ENCODE measurements around the gene KLF12.

The KLF12 gene

GRCh38 chr13:74142257-74142656 lies 8.1 kb upstream of the KLF12 start:
- FAIRE-seq, result no peak
- no peak for DNase-seq (ENCODE audit: insufficient read length, low spot score)

GRCh38 chr13:74138241-74138640 lies 4.0 kb upstream of the KLF12 start:
- TF ChIP-seq POLR2AphosphoS5 (IDR thresholded peaks at IDR 0.05; ENCODE audit: low read depth, low read length) (no peak), PAX5 (IDR thresholded peaks at IDR 0.05; ENCODE audit: insufficient read depth, low read length, severe bottlenecking) (no peak), SPI1 (IDR thresholded peaks at IDR 0.05; ENCODE audit: low read depth, low read length) (no peak), POLR2A (IDR thresholded peaks at IDR 0.05; ENCODE audit: low read depth, low read length) (no peak), TAF1 (IDR thresholded peaks at IDR 0.05; ENCODE audit: low read depth, low read length) (no peak), POU2F2 (IDR thresholded peaks at IDR 0.05; ENCODE audit: low read depth, low read length) (no peak)
- DNase-seq (ENCODE audit: insufficient read length, low spot score) (no peak), FAIRE-seq (no peak)

More at GRCh38 chr13:74142257-74142656, 8.1 kb upstream of the KLF12 start:
- no peak for TF ChIP-seq PAX5 (IDR thresholded peaks at IDR 0.05; ENCODE audit: insufficient read depth, low read length, severe bottlenecking)
- TF ChIP-seq POLR2AphosphoS5 (IDR thresholded peaks at IDR 0.05; ENCODE audit: low read depth, low read length), result no peak
- TF ChIP-seq TAF1 (IDR thresholded peaks at IDR 0.05; ENCODE audit: low read depth, low read length), result no peak
- no peak for TF ChIP-seq POU2F2 (IDR thresholded peaks at IDR 0.05; ENCODE audit: low read depth, low read length)
- TF ChIP-seq POLR2A (IDR thresholded peaks at IDR 0.05; ENCODE audit: low read depth, low read length), result no peak
- no peak for TF ChIP-seq SPI1 (IDR thresholded peaks at IDR 0.05; ENCODE audit: low read depth, low read length)

- no peak for TF ChIP-seq TAF1 (IDR thresholded peaks at IDR 0.05; ENCODE audit: low read depth, low read length)
- no peak for TF ChIP-seq POLR2AphosphoS5 (IDR thresholded peaks at IDR 0.05; ENCODE audit: low read depth, low read length)
- TF ChIP-seq SPI1 (IDR thresholded peaks at IDR 0.05; ENCODE audit: low read depth, low read length), result no peak
- TF ChIP-seq POU2F2 (IDR thresholded peaks at IDR 0.05; ENCODE audit: low read depth, low read length), result no peak
- no peak for TF ChIP-seq POLR2A (IDR thresholded peaks at IDR 0.05; ENCODE audit: low read depth, low read length)
- TF ChIP-seq PAX5 (IDR thresholded peaks at IDR 0.05; ENCODE audit: insufficient read depth, low read length, severe bottlenecking), result no peak
- DNase-seq (ENCODE audit: insufficient read length, low spot score), result no peak
- FAIRE-seq, result no peak
Measured at GRCh38 chr13:74136084-74136658, 2.0 kb upstream of the KLF12 start.

- FAIRE-seq (peak; percentile 97), DNase-seq (ENCODE audit: insufficient read length, low spot score) (peak; percentile 52)
- TF ChIP-seq POLR2A (IDR thresholded peaks at IDR 0.05; ENCODE audit: low read depth, low read length) (no peak), SPI1 (IDR thresholded peaks at IDR 0.05; ENCODE audit: low read depth, low read length) (peak; percentile 85), POLR2AphosphoS5 (IDR thresholded peaks at IDR 0.05; ENCODE audit: low read depth, low read length) (no peak), TAF1 (IDR thresholded peaks at IDR 0.05; ENCODE audit: low read depth, low read length) (no peak)
Measured at GRCh38 chr13:74135326-74136083, 1.3 kb upstream of the KLF12 start.

GRCh38 chr13:74134777-74135325 lies 647 bp upstream of the KLF12 start:
- FAIRE-seq (peak; percentile 26), DNase-seq (ENCODE audit: insufficient read length, low spot score) (peak; percentile 19)
- TF ChIP-seq POLR2AphosphoS5 (IDR thresholded peaks at IDR 0.05; ENCODE audit: low read depth, low read length), result no peak
- TF ChIP-seq POU2F2 (IDR thresholded peaks at IDR 0.05; ENCODE audit: low read depth, low read length), result no peak
- TF ChIP-seq TAF1 (IDR thresholded peaks at IDR 0.05; ENCODE audit: low read depth, low read length), result no peak
- no peak for TF ChIP-seq SPI1 (IDR thresholded peaks at IDR 0.05; ENCODE audit: low read depth, low read length)
- no peak for TF ChIP-seq PAX5 (IDR thresholded peaks at IDR 0.05; ENCODE audit: insufficient read depth, low read length, severe bottlenecking)
- TF ChIP-seq POLR2A (IDR thresholded peaks at IDR 0.05; ENCODE audit: low read depth, low read length), result no peak

GRCh38 chr13:74133657-74134201 lies 475 bp downstream of the KLF12 start:
- FAIRE-seq, result peak; percentile 16
- no peak for TF ChIP-seq POLR2AphosphoS5 (IDR thresholded peaks at IDR 0.05; ENCODE audit: low read depth, low read length)

GRCh38 chr13:74132776-74133656 lies 1.2 kb downstream of the KLF12 start:
- DNase-seq (ENCODE audit: insufficient read length, low spot score) (no peak), FAIRE-seq (no peak)
- no peak for TF ChIP-seq POLR2A (IDR thresholded peaks at IDR 0.05; ENCODE audit: low read depth, low read length)
- TF ChIP-seq POLR2AphosphoS5 (IDR thresholded peaks at IDR 0.05; ENCODE audit: low read depth, low read length), result no peak
- TF ChIP-seq TAF1 (IDR thresholded peaks at IDR 0.05; ENCODE audit: low read depth, low read length), result no peak
- TF ChIP-seq PAX5 (IDR thresholded peaks at IDR 0.05; ENCODE audit: insufficient read depth, low read length, severe bottlenecking), result no peak
- no peak for TF ChIP-seq POU2F2 (IDR thresholded peaks at IDR 0.05; ENCODE audit: low read depth, low read length)
- TF ChIP-seq SPI1 (IDR thresholded peaks at IDR 0.05; ENCODE audit: low read depth, low read length), result no peak

More at GRCh38 chr13:74133657-74134201, 475 bp downstream of the KLF12 start:
- peak; percentile 35 for DNase-seq (ENCODE audit: insufficient read length, low spot score)

- no peak for TF ChIP-seq POLR2AphosphoS5 (IDR thresholded peaks at IDR 0.05; ENCODE audit: low read depth, low read length)
- TF ChIP-seq POLR2A (IDR thresholded peaks at IDR 0.05; ENCODE audit: low read depth, low read length), result no peak
- TF ChIP-seq SPI1 (IDR thresholded peaks at IDR 0.05; ENCODE audit: low read depth, low read length), result no peak
- TF ChIP-seq PAX5 (IDR thresholded peaks at IDR 0.05; ENCODE audit: insufficient read depth, low read length, severe bottlenecking), result no peak
- TF ChIP-seq TAF1 (IDR thresholded peaks at IDR 0.05; ENCODE audit: low read depth, low read length), result no peak
- no peak for TF ChIP-seq POU2F2 (IDR thresholded peaks at IDR 0.05; ENCODE audit: low read depth, low read length)
- DNase-seq (ENCODE audit: insufficient read length, low spot score), result no peak
- FAIRE-seq, result no peak
Measured at GRCh38 chr13:74132152-74132775, 1.9 kb downstream of the KLF12 start.

All from GM12891 (cell line).